ENCODE data around the gene WDR44. TPM values are rescaled to one million over a fixed set of nuclear protein-coding genes. Genes with fewer than 3 reads are reported as not detected.

Gene WDR44
- total and polyA plus RNA-seq, 10 of the 15 experiments (the other 5 are each of a cell fraction or from before 2014, with no cell fraction given), result 3.4 to 14.0 (median 11.6) TPM

- no peaks in the 10 kb centered on the region for H3K9me3 ChIP-seq (replicated peaks; ENCODE audit: control insufficient read depth, insufficient read depth, low read length)
- DNase-seq (ENCODE audit: low read depth, low spot score) (no peak), ATAC-seq (no peak), FAIRE-seq (no peak)
- no peaks in the 10 kb centered on the region for H3K27me3 ChIP-seq (replicated peaks in 1 of 2; ENCODE audit: control insufficient read depth in 2 of 2, insufficient read depth in 2 of 2, low read length in 1 of 2)
- no peak overlapping the region for H3K4me3 ChIP-seq
- in situ Hi-C loops (cut with MboI), result no loop called here
- H2AFZ ChIP-seq (ENCODE audit: control insufficient read depth, low read depth, low read length), result no peak overlapping the region
- H3K27ac ChIP-seq (ENCODE audit: control insufficient read depth, insufficient read depth), result no peak overlapping the region
- intact Hi-C loops (cut with micrococcal nuclease; ENCODE audit: unreplicated experiment), result loop anchor here (5.0 kb wide), 1 partner anchor 273 kb away; no protein-coding TSS in a partner anchor
- no peak overlapping the region for H3K4me2 ChIP-seq (ENCODE audit: control insufficient read depth, insufficient read depth)
- no peak overlapping the region for H3K9ac ChIP-seq (ENCODE audit: control insufficient read depth, insufficient read depth, low read length)
- 15% methylated on average over 3 of the region's 3 CpGs for WGBS (ENCODE audit: insufficient coverage, insufficient replicate concordance, low lambda C conversion rate, missing lambda C conversion rate)
- TF ChIP-seq MTA2 (IDR thresholded peaks at IDR 0.05; ENCODE audit: low read depth), result no peak
- TF ChIP-seq EZH2 (IDR thresholded peaks at IDR 0.05; ENCODE audit: borderline replicate concordance, control insufficient read depth, low read depth, low read length), result no peak
- TF ChIP-seq CBX3 (IDR thresholded peaks at IDR 0.05; ENCODE audit: borderline replicate concordance, low read depth), result no peak
- no peak for TF ChIP-seq USF2 (IDR thresholded peaks at IDR 0.05; ENCODE audit: borderline replicate concordance, low read depth, low read length)
- no peak for TF ChIP-seq FOXM1 (IDR thresholded peaks at IDR 0.05; ENCODE audit: low read depth, low read length)
- no peak for TF ChIP-seq ZZZ3 (IDR thresholded peaks at IDR 0.05; ENCODE audit: control insufficient read depth, insufficient read length, low read depth)
- no peak for TF ChIP-seq MAX (IDR thresholded peaks at IDR 0.05; ENCODE audit: low read depth, low read length)
- no peak for TF ChIP-seq CREM (IDR thresholded peaks at IDR 0.05; ENCODE audit: low read depth)
- TF ChIP-seq RBBP5 (conservative IDR thresholded peaks at IDR 0.05), result no peak
- TF ChIP-seq SUPT20H (IDR thresholded peaks at IDR 0.05; ENCODE audit: borderline replicate concordance, control insufficient read depth, low read depth, low read length), result no peak
- no peak for TF ChIP-seq CEBPZ (IDR thresholded peaks at IDR 0.05; ENCODE audit: low read depth, low read length)
- TF ChIP-seq TCF3 (IDR thresholded peaks at IDR 0.05; ENCODE audit: borderline replicate concordance, insufficient read depth, low read depth, low read length), result no peak
- TF ChIP-seq ZBTB11 (CRISPR knock-in tag; IDR thresholded peaks at IDR 0.05), result no peak
- no peak for TF ChIP-seq SIX5 (IDR thresholded peaks at IDR 0.05; ENCODE audit: low read depth, low read length, severe bottlenecking)
- no peak for TF ChIP-seq POLR2A (IDR thresholded peaks at IDR 0.05; ENCODE audit: low read depth, low read length)
- BruUV-seq (replicated peaks), result no TSS peak
- CTCF ChIA-PET, result no interaction called here
- SMC1A ChIA-PET (ENCODE audit: uncharacterized antibody, unreplicated experiment), result interaction anchor here (1.0 kb wide), 1 partner anchor 10 kb away, joined by 3 read pairs; no protein-coding TSS in a partner anchor
- RAD21 ChIA-PET (ENCODE audit: unreplicated experiment), result interaction anchor here (1.1 kb wide), 1 partner anchor 17 kb away, joined by 3 read pairs; the partner anchor contains the start of gene WDR44
- no peaks in the 10 kb centered on the region for H4K20me1 ChIP-seq (ENCODE audit: control insufficient read depth, insufficient read depth)
- no peaks in the 10 kb centered on the region for H3K79me2 ChIP-seq (ENCODE audit: control insufficient read depth, insufficient read depth, low read length)
- no peaks in the 10 kb centered on the region for H3K36me3 ChIP-seq (ENCODE audit: control insufficient read depth in 2 of 2, insufficient read depth in 2 of 2, low read length in 1 of 2)
- no peaks in the 10 kb centered on the region for H3K4me1 ChIP-seq (ENCODE audit: control insufficient read depth, insufficient read depth, low read length)
- POLR2A ChIA-PET, result no interaction called here
Measured at GRCh38 chrX:118329175-118329574, 16.7 kb upstream of the WDR44 start.

Measured in GM12878 (cell line).